RWPE2 (cell line): Measurements from ENCODE around the gene UTP3.
"Not testable (repeated sequence)": the region's sequence is repeated elsewhere in the genome, so short reads cannot be mapped to it uniquely, and the experiment has no call there.

ENCODE experiments used
- ATAC-seq: fragments of 200-7000 bp; cut with Tn5 transposase; 3 replicates; pipeline ENCODE4 v1.9.1; 2021; ENCODE audit warnings: low read depth
- DNase-seq: peaks from one replicate; pipeline ENCODE4 v3.0.0-alpha.2; 2020; ENCODE audit warnings: low spot score
- H3K27ac ChIP-seq: fragments of 450-650 bp; 2 replicates; pipeline ENCODE4 v1.5.1; 2017; ENCODE audit warnings: mild to moderate bottlenecking; ENCODE audit not compliant: poor library complexity, severe bottlenecking
- H3K27me3 ChIP-seq: fragments of 250-450 bp; sonication (Bioruptor Pico); 2 replicates; pipeline ENCODE4 v1.5.1; 2021; ENCODE audit warnings: mild to moderate bottlenecking, moderate library complexity; ENCODE audit not compliant: insufficient read depth, poor library complexity, severe bottlenecking
- H3K36me3 ChIP-seq: fragments of 250-450 bp; sonication (Bioruptor Pico); 2 replicates; pipeline ENCODE4 v1.5.1; 2020; ENCODE audit warnings: low read depth, mild to moderate bottlenecking, moderate library complexity
- H3K4me1 ChIP-seq: fragments of 250-450 bp; sonication (Bioruptor Pico); 2 replicates; pipeline ENCODE4 v1.5.1; 2021; ENCODE audit warnings: mild to moderate bottlenecking, moderate library complexity; ENCODE audit not compliant: insufficient read depth, poor library complexity, severe bottlenecking
- H3K4me3 ChIP-seq: fragments of 250-450 bp; sonication (Bioruptor Pico); 2 replicates; pipeline ENCODE4 v1.5.1; 2021; ENCODE audit warnings: mild to moderate bottlenecking, moderate library complexity; ENCODE audit not compliant: severe bottlenecking
- H3K9me3 ChIP-seq: fragments of 250-450 bp; sonication (Bioruptor Pico); 2 replicates; pipeline ENCODE4 v1.5.1; 2021; ENCODE audit warnings: mild to moderate bottlenecking, moderate library complexity; ENCODE audit not compliant: severe bottlenecking
- TF ChIP-seq, protein P1 (sequence below): fragments of 450-650 bp; IDR thresholded peaks from one replicate; pipeline ENCODE4 v1.5.1; 2017; ENCODE audit warnings: mild to moderate bottlenecking, moderate library complexity; ENCODE audit not compliant: poor library complexity, severe bottlenecking

The UTP3 gene

DNA sequence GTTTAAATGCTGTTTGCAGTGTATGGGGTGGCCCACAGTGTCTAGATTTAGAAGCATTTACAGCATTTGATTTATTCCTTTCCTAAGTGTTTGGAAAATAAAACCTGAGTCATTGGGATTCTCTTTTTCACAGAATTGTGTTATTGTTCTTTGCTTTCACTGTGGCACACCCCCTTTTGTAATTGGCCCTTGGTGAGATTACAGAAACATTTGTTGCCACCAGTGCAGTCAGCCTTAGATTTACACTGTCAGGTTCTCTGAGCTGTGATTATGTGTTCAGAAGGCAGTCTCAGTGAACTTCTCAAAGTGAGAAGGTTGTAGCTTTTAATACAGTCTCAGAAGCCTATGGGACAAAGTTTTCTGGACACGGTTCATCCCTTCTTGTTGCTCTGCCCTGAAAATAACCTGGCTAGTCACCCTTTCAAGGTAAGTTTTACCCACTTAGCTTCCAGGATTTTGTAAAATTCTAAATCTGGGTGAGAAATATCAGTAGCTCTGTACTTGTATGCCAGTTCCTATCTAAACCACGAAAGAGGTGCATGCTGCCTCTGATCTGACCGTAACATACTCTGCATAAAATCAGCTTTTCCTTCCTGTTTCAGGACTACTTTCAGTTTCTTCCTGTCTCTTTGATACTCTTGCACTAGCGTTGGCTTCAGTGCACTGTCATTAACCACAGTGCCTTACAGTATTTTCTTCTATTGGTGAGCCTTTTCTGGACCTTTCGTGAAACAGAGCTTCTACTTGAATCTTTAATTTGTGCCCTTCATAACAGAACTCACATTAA lies 46.0 kb downstream of the UTP3 start:
- no peak for DNase-seq
- Histone ChIP-seq H3K9me3 (no peaks in the 10 kb centered on the region), H3K4me1 (peaks cover 2% of the 10 kb centered on the region), H3K4me3 (peak overlapping the region; percentile 21), H3K36me3 (no peaks in the 10 kb centered on the region), H3K27me3 (no peaks in the 10 kb centered on the region), H3K27ac (peak overlapping the region; percentile 38)
- TF ChIP-seq, protein P1, sequence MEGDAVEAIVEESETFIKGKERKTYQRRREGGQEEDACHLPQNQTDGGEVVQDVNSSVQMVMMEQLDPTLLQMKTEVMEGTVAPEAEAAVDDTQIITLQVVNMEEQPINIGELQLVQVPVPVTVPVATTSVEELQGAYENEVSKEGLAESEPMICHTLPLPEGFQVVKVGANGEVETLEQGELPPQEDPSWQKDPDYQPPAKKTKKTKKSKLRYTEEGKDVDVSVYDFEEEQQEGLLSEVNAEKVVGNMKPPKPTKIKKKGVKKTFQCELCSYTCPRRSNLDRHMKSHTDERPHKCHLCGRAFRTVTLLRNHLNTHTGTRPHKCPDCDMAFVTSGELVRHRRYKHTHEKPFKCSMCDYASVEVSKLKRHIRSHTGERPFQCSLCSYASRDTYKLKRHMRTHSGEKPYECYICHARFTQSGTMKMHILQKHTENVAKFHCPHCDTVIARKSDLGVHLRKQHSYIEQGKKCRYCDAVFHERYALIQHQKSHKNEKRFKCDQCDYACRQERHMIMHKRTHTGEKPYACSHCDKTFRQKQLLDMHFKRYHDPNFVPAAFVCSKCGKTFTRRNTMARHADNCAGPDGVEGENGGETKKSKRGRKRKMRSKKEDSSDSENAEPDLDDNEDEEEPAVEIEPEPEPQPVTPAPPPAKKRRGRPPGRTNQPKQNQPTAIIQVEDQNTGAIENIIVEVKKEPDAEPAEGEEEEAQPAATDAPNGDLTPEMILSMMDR, result no peak
- ATAC-seq, result peak; percentile 90

DNA sequence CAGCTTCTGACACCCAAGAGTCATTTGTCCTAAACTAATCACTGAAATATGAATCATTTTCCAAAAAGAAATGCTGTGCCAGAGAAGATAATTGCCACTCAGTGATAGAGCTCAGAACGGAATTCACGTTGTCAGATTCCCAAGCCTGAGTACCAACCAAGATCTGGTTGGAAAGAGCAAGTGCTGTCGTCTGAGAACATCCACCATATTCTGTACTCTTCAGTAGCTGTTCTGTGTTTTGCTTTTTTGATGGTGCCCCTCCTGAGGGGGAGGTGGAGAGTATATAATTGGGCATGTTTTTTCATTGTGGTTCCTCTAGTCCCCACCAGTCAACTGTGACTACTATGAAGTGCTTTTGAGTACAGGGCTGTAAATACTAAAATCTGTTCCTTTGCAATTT lies 46.6 kb downstream of the UTP3 start:
- Histone ChIP-seq H3K4me3 (peak overlapping the region; percentile 21), H3K36me3 (no peaks in the 10 kb centered on the region), H3K9me3 (no peaks in the 10 kb centered on the region), H3K27ac (peak overlapping the region; percentile 38), H3K4me1 (peaks cover 2% of the 10 kb centered on the region), H3K27me3 (no peaks in the 10 kb centered on the region)
- TF ChIP-seq, protein P1, result no peak
- no peak for DNase-seq
- ATAC-seq, result peak; percentile 32

DNA sequence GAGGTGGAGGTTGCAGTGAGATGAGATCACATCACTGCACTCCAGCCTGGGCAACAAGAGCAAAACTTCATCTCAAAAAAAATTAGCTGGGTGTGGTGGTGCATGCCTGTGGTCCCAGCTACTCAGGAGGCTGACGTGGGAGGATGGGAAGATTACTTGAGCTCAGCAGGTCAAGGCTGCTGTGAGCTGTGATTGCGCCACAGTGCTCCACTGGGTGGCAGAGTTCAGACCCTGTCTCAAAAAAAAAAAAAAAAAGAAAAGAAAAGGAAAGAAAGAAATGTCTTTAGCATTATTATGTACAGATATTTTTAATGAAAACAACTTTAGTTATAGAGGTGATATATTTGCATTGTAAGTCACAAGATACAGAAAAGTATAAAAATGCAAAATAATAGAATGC lies 47.6 kb downstream of the UTP3 start:
- not testable (repeated sequence) for H3K27ac ChIP-seq, H3K9me3 ChIP-seq, H3K4me1 ChIP-seq, H3K36me3 ChIP-seq, DNase-seq, H3K4me3 ChIP-seq, ATAC-seq, H3K27me3 ChIP-seq
- TF ChIP-seq, protein P1, result peak; percentile 36

DNA sequence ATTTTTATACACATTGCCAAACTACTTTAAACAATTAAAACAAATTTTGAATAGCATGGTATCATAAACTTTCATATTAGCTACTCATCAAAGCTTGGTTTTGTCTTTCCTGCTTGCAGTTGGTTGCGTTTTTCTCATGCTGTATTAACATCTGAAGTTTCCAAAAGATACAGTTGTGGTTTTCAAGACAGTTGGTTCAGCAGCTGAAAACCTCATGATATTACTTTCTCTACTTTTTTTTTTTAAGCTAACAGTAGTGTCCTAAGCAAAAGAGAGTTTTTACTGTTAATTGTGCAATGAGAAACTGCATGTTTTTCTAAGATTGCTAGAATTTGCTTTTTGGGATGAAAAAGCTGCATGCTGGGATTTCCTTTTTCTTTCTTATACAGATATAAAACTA lies 48.7 kb downstream of the UTP3 start:
- H3K9me3 ChIP-seq, result no peaks in the 10 kb centered on the region
- ATAC-seq (no peak), DNase-seq (no peak)
- no peaks in the 10 kb centered on the region for H3K36me3 ChIP-seq
- H3K27ac ChIP-seq, result no peak overlapping the region
- H3K4me3 ChIP-seq, result no peak overlapping the region
- peaks cover 2% of the 10 kb centered on the region for H3K4me1 ChIP-seq
- TF ChIP-seq, protein P1, result no peak
- H3K27me3 ChIP-seq, result no peaks in the 10 kb centered on the region

DNA sequence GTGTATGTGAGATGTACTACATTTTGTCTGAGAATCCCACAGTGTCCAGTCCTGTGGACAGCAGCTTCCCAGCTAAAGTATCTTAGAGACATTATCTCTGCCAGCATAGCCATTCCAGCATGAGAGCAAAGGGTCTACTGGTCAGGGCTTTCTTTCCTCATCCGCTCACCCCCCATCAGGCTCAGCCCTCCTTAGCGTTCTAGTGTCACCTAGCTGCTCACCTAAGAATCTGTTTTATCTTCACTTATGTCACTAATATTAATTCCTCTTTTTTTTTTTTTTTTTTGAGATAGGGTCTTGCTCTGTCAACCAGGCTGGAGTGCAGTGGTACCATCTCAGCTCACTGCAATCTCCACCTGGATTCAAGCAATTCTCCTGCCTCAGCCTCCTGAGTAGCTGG lies 49.1 kb downstream of the UTP3 start:
- no peaks in the 10 kb centered on the region for H3K9me3 ChIP-seq
- no peak overlapping the region for H3K27ac ChIP-seq
- H3K36me3 ChIP-seq, result no peaks in the 10 kb centered on the region
- peaks cover 2% of the 10 kb centered on the region for H3K4me1 ChIP-seq
- no peak overlapping the region for H3K4me3 ChIP-seq
- DNase-seq (no peak), ATAC-seq (no peak)
- TF ChIP-seq, protein P1, result no peak
- H3K27me3 ChIP-seq, result no peaks in the 10 kb centered on the region
